Smooth muscle cell (in vitro differentiated cells): ENCODE measurements around the gene TSPEAR. TPM values are rescaled to one million over a fixed set of nuclear protein-coding genes. Genes with fewer than 3 reads are reported as not detected.
A peak's percentile ranks its signal among the peaks of the same experiment; 100 is the strongest.

Source experiments
- DNase-seq: peaks from one replicate; lab custom pipeline; 2025; ENCODE audit not compliant: unreplicated experiment; lab: John Stamatoyannopoulos, UW
- H2AFZ ChIP-seq: fragments of 200-600 bp; sonication (generic); 2 replicates; pipeline ENCODE4 v1.6.0; 2016; ENCODE audit warnings: antibody characterized with exemption, low read depth, mild to moderate bottlenecking
- H3F3A ChIP-seq: fragments of 200-600 bp; sonication (generic); 2 replicates; pipeline ENCODE4 v1.6.0; 2017; ENCODE audit warnings: antibody characterized with exemption, low read depth
- H3K27ac ChIP-seq: fragments of 200-600 bp; sonication (generic); 2 replicates; pipeline ENCODE4 v1.5.1; 2016; ENCODE audit warnings: low read depth, mild to moderate bottlenecking
- H3K27me3 ChIP-seq: fragments of 200-600 bp; sonication (generic); 2 replicates; pipeline ENCODE4 v1.6.1; 2016; ENCODE audit warnings: low read depth, mild to moderate bottlenecking
- H3K36me3 ChIP-seq: fragments of 200-600 bp; sonication (generic); 2 replicates; pipeline ENCODE4 v1.5.1; 2016; ENCODE audit warnings: low read depth
- H3K4me1 ChIP-seq: fragments of 200-600 bp; sonication (generic); 2 replicates; pipeline ENCODE4 v1.5.1; 2016; ENCODE audit warnings: low read depth
- H3K4me2 ChIP-seq: fragments of 200-600 bp; sonication (generic); 2 replicates; pipeline ENCODE4 v1.6.0; 2016; ENCODE audit warnings: mild to moderate bottlenecking
- H3K4me3 ChIP-seq: fragments of 200-600 bp; sonication (generic); 2 replicates; pipeline ENCODE4 v1.5.1; 2016; ENCODE audit warnings: mild to moderate bottlenecking
- H3K79me2 ChIP-seq: fragments of 200-600 bp; sonication (generic); 2 replicates; pipeline ENCODE4 v1.6.0; 2016; ENCODE audit warnings: low read depth, mild to moderate bottlenecking
- H3K9ac ChIP-seq: fragments of 200-600 bp; sonication (generic); 2 replicates; pipeline ENCODE4 v1.6.0; 2016; ENCODE audit warnings: low read depth
- H3K9me3 ChIP-seq: fragments of 200-600 bp; sonication (generic); replicated peaks from 2 replicates; pipeline ENCODE4 v1.5.1; 2016; ENCODE audit warnings: low read depth
- H4K20me1 ChIP-seq: fragments of 200-600 bp; sonication (generic); 2 replicates; pipeline ENCODE4 v1.6.0; 2016; ENCODE audit warnings: low read depth
- CTCF ChIP-seq: fragments of 200-600 bp; sonication (generic); IDR thresholded peaks from 2 replicates; pipeline ENCODE4 v1.5.1; 2017; ENCODE audit warnings: borderline replicate concordance, mild to moderate bottlenecking, antibody characterized with exemption; ENCODE audit not compliant: insufficient read depth, poor library complexity, severe bottlenecking
- WGBS: methylation state at CpG from one replicate; pipeline ENCODE4 v1.1.7; 2016; ENCODE audit warnings: low lambda C conversion rate; 5-methylcytosine and 5-hydroxymethylcytosine counted together
- polyA plus RNA-seq: library from polyadenylated mRNA; unstranded; fragments of >200 nt; fragmentation: Nextera tagmentation; extraction: Ambion mirVana; gene quantifications from 2 replicates; pipeline ENCODE4 v1.2.1, GENCODE V29; 2016
- total RNA-seq: library from RNA; depleted of rRNA; stranded (reverse); fragments of >200 nt; gene quantifications from 2 replicates; pipeline ENCODE4 v1.2.3, GENCODE V29; 2014

TSPEAR gene
- total and polyA plus RNA-seq, 2 experiments from 2014 or later, result 0.71 TPM; not detected in 1

DNA sequence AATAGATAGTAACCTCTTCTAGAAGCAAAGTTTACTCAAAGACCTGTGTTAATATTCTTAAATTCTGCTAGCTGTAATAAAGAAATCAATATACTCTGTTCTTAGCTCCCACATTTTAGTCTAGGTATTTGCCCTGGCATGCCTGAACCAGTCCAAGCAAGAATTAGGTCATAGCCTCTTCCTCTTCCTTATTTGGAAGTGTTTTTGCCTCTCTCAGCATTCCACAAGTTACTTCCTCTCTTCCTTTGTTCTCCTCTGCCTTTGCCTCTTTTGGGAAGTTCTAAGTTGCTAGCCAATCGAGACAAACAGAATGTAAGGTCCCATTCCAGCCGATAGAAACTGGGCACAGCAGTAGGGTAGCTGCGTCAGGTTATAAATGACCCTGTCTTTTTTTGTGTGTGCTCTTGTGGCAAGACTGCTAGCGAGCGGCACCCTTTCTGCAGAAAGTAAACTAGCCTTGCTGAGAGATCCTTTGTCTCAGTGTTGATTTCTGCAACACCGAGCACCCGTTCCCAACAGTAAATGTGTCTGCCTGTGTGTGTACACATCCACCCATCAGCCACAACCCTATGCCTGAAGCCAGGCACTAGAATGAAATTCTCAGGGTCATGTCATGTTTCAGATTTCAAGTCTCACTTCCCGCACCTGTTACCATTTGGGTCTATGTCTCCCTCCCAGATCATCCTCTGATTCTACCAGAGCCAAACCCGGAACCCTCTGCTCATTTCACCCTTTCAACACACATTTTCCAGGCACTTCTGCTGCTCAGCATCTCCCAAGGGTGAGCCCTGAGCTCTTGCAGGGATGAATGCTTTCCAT lies 218.6 kb downstream of the TSPEAR start:
- H3K9ac ChIP-seq, result peak overlapping the region; percentile 6
- H3K4me3 ChIP-seq, result no peak overlapping the region
- WGBS, result 95% methylated on average over 9 of the region's 9 CpGs
- no peak for DNase-seq
- H3K79me2 ChIP-seq, result no peaks in the 10 kb centered on the region
- no peak overlapping the region for H3K4me2 ChIP-seq
- H3K36me3 ChIP-seq, result no peaks in the 10 kb centered on the region
- H4K20me1 ChIP-seq, result no peaks in the 10 kb centered on the region
- peaks cover 7% of the 10 kb centered on the region for H3K4me1 ChIP-seq
- H3K27ac ChIP-seq, result peak overlapping the region; percentile 58
- H3K9me3 ChIP-seq, result no peaks in the 10 kb centered on the region
- H3K27me3 ChIP-seq, result no peaks in the 10 kb centered on the region
- H2AFZ ChIP-seq, result no peak overlapping the region
- no peaks in the 10 kb centered on the region for H3F3A ChIP-seq
- no peak for TF ChIP-seq CTCF

GRCh38 chr21:44490816-44491215 lies 220.6 kb downstream of the TSPEAR start:
- H3K36me3 ChIP-seq, result no peaks in the 10 kb centered on the region
- 95% methylated on average over 9 of the region's 9 CpGs for WGBS
- H3K9me3 ChIP-seq, result no peaks in the 10 kb centered on the region
- DNase-seq, result no peak
- no peak overlapping the region for H2AFZ ChIP-seq
- no peak overlapping the region for H3K27ac ChIP-seq
- H3K79me2 ChIP-seq, result no peaks in the 10 kb centered on the region
- TF ChIP-seq CTCF, result no peak
- H4K20me1 ChIP-seq, result no peaks in the 10 kb centered on the region
- H3K4me2 ChIP-seq, result no peak overlapping the region
- no peaks in the 10 kb centered on the region for H3K4me1 ChIP-seq
- no peaks in the 10 kb centered on the region for H3F3A ChIP-seq
- no peak overlapping the region for H3K4me3 ChIP-seq
- no peaks in the 10 kb centered on the region for H3K27me3 ChIP-seq
- H3K9ac ChIP-seq, result no peak overlapping the region

DNA sequence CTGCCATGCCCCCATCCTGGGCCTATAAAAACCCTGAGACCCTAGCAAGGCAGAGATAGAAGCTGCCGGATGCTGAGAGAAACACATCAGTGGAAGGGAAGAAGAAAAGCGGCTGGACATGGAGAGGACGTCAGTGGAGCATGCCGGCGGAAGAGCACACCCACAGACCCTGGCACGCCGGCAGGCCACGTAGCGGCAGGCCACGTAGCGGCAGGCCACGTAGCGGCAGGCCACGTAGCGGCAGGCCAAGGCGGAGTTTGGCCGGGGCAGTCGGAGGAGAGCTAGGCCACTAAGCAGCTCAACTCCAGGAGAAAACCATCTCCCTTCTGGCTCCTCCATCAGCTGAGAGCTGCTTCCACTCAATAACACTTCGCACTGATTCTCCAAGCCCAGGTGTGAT lies 221.0 kb downstream of the TSPEAR start:
- 98% methylated on average over 19 of the region's 19 CpGs for WGBS
- TF ChIP-seq CTCF, result no peak
- no peak overlapping the region for H3K4me2 ChIP-seq
- no peaks in the 10 kb centered on the region for H3K9me3 ChIP-seq
- H3K27me3 ChIP-seq, result no peaks in the 10 kb centered on the region
- no peaks in the 10 kb centered on the region for H3K4me1 ChIP-seq
- H3K79me2 ChIP-seq, result no peaks in the 10 kb centered on the region
- H3K9ac ChIP-seq, result no peak overlapping the region
- no peaks in the 10 kb centered on the region for H3F3A ChIP-seq
- no peak for DNase-seq
- H3K4me3 ChIP-seq, result no peak overlapping the region
- H3K27ac ChIP-seq, result no peak overlapping the region
- no peaks in the 10 kb centered on the region for H4K20me1 ChIP-seq
- H2AFZ ChIP-seq, result no peak overlapping the region
- H3K36me3 ChIP-seq, result no peaks in the 10 kb centered on the region

GRCh38 chr21:44489962-44490361 lies 221.4 kb downstream of the TSPEAR start:
- WGBS, result 85% methylated on average over 7 of the region's 7 CpGs

More at GRCh38 chr21:44489962-44490361, 221.4 kb downstream of the TSPEAR start:
- Histone ChIP-seq H3K27me3 (no peaks in the 10 kb centered on the region), H2AFZ (no peak overlapping the region), H3K4me3 (no peak overlapping the region), H3K4me2 (no peak overlapping the region), H4K20me1 (no peaks in the 10 kb centered on the region), H3F3A (no peaks in the 10 kb centered on the region), H3K4me1 (no peaks in the 10 kb centered on the region), H3K9ac (no peak overlapping the region), H3K79me2 (no peaks in the 10 kb centered on the region), H3K27ac (no peak overlapping the region), H3K9me3 (no peaks in the 10 kb centered on the region), H3K36me3 (no peaks in the 10 kb centered on the region)
- DNase-seq, result no peak
- peak; percentile 11 for TF ChIP-seq CTCF
